CD4-positive, alpha-beta T cell treated with Interleukin-2 at 100 ng/mL for 4 hours (primary cell): ENCODE results near the gene DGCR8.
"Not testable (repeated sequence)": the region's sequence is repeated elsewhere in the genome, so short reads cannot be mapped to it uniquely, and the experiment has no call there.

Experiments used
- DNase-seq: peaks from one replicate; pipeline ENCODE4 v3.0.0-alpha.2; 2020; ENCODE audit warnings: low spot score

Gene DGCR8

GRCh38 chr22:20154602-20155187 lies 74.7 kb downstream of the DGCR8 start:
- no peak for DNase-seq

- no peak for DNase-seq
Measured at GRCh38 chr22:20155330-20156041, 75.4 kb downstream of the DGCR8 start.

DNA sequence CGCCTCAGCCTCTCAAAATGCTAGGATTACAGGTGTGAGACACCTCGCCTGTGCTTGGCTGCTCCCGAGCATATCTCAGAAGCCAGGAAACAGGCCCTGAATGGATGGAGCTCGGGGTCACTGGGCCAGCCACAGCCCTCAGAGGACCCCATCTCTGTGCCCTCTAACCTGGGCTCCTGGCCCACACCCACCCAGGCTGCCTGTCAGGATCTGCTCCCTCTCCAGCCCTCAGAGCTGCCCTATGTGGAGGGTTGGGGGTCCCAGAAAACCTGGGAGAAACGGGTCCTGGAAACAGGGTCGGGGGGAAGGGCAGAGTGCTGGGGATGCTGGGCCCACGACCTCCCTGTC lies 76.0 kb downstream of the DGCR8 start:
- DNase-seq, result no peak

DNA sequence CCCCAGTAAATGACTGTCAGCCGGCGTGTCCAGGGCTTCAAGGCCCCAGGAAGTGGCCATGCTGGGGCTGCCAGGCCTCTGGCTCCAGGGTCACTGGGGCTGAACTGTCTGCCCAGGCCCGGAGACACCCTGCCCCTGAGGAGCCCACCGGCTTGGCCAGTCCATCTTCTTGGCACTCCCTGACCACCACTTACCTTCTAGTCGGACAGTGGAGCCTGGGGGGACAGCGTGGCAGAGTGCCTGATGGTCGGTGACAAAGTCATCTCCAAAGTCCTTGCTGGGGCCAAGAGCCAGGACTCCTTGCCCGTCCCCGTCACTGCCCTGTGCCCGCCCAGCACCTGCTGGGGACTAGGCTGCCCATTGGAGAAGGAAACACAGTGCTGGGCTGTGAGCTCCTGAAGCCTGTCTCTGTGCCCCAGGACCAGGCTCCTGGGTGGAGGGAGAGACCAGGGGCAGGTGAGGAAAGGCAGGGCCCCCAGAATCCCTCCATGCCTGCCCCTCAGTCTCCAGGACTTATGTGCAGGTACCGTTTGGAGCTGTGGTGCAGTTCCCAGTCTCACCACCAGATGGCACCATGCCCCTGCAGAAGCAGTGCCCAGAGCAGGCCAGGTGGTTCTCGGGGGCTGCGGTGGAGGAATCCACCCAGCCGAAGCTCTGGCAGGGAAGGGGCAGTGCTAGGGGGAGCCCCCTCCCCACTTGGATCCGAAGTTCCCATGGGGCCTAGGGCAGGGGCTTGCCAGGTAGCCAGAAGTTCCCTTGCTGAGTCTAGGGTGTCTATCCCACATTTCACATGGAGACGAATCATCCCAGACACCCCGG lies 76.8 kb downstream of the DGCR8 start:
- DNase-seq, result peak; percentile 89

DNA sequence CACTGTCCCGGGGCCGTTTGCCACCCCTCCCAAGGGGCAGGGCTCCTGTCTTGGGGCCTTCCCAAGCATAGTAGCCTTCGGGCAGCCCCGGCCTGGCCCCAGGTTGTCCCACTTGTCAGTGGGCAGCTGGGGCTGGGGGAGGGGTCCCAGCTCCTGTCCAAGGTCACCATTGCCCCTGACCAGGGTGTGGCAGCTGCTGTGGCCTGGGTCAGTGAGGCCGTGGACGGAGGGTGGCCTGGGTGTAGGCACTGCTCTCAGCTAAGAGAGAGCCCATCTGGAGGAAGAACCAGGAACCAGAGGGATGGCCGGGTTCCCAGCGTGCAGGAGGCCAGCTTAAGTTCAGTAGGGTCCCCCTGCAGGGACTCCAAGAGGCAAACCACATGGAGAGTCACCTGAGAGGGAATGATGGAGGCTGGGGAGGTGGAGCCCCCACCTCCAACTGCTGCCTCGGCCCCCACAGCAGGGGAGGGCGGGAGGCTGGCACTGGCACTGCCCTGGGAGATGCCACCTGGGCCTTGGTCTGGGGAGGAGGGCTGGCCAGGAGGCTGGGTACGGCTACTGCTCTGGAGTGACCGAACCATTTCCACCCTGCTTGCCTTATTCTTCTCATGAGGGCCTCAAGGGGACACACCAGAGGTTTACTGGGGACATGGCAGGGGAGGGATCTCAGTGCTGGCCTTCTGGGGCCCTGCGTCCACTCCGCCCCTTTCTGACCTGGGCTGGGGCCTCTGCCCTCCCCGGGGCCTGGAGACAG lies 77.6 kb downstream of the DGCR8 start:
- DNase-seq, result no peak

DNA sequence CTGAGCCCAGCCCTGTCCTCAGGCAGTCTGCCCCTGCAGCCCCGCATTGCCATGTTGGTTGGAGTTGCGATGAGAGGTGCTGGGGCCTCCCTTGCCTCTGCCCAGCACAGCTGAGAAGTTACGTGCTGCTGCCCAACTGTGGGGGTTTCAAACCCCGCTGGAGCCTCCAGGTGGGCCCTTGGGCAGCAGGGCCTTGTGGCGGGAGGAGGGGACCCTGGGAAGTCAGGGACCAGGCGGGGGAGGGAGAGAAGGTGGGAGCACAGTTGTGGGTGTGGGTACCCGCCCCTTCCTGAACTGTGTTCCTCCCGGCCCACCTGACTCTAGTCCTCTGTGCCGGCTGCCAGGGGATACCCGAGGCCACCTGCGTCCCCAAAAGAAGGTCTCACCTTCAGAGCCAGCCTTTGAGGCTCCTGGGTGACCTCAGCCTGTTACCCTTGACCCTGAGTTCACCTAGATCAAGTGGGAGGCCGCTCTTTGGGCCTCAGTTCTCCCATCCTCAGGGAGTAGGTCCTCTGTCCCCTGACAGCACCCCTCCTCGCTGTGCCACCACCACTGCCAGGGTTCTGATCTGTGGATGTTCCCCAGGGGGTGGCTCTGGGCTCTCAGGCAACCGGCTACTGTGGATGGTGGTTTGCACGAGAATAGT lies 78.5 kb downstream of the DGCR8 start:
- no peak for DNase-seq

DNA sequence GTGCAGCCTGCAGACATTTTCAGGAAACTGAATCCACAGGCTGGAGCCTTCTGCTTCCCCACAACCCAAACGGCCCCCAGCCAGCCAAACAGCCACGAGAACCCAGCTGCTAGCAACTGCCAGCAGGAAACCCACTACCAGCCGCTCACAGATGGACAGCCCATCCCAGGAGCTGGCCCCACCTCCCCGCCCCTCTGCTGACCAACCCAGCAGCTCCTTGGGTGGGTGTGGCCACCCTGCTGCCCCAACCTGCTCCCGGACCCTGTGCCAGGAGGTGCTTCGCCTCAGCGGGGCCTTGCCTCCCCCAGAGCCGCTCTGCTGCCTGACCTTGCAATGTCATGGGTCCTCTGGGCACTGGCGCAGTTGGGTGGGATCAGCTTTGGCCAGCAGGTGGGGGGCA lies 79.0 kb downstream of the DGCR8 start:
- DNase-seq, result no peak

- DNase-seq, result not testable (repeated sequence)
Measured at GRCh38 chr22:20159531-20159930, 79.5 kb downstream of the DGCR8 start.

- no peak for DNase-seq
Measured at GRCh38 chr22:20160041-20160440, 80.0 kb downstream of the DGCR8 start.
